ENCODE data around the gene NEK1.

NEK1 gene

GRCh38 chr4:169384779-169385178 lies 227.6 kb downstream of the NEK1 start:
- ATAC-seq (replicated peaks; ENCODE audit: extremely low read depth, poor library complexity, severe bottlenecking), result no peak
- DNase-seq (ENCODE audit: low spot score in 2 of 2), result no peak
- no peak overlapping the region for H3K27ac Mint-ChIP-seq (ENCODE audit: low read depth)
- H3K4me1 Mint-ChIP-seq, result no peaks in the 10 kb centered on the region
- no peak overlapping the region for H3K4me3 Mint-ChIP-seq
- peaks cover 16% of the 10 kb centered on the region for H3K9me3 Mint-ChIP-seq
- H3K36me3 Mint-ChIP-seq (ENCODE audit: insufficient read depth), result no peaks in the 10 kb centered on the region
- no peaks in the 10 kb centered on the region for H3K27me3 Mint-ChIP-seq

DNA sequence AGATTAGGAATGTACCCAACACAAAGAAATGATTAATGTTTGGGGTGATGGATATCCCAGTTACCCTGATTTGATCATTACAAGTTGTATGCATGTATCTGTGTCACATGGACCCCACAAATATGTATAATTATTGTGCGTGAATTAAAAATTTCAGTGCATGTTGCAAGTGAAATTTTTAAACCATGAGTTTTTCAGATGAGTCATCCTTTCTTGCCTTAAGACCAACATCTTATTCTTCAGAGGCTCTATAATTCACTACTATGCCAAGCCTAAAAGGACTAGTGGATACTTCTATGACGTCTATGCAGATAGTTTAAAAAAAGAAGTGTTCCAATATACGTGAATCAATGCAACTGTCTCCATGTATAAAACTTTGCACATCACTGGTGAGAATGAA lies 228.7 kb downstream of the NEK1 start:
- no peak overlapping the region for H3K27ac Mint-ChIP-seq (ENCODE audit: low read depth)
- DNase-seq (ENCODE audit: low spot score in 2 of 2), result no peak

GRCh38 chr4:169379688-169380087 lies 232.7 kb downstream of the NEK1 start:
- no peaks in the 10 kb centered on the region for H3K36me3 Mint-ChIP-seq (ENCODE audit: insufficient read depth)

More for the DNA sequence above, 228.7 kb downstream of the NEK1 start:
- Mint-ChIP-seq H3K9me3 (peaks cover 11% of the 10 kb centered on the region), H3K36me3 (ENCODE audit: insufficient read depth) (no peaks in the 10 kb centered on the region), H3K27me3 (no peaks in the 10 kb centered on the region), H3K4me3 (no peak overlapping the region), H3K4me1 (no peaks in the 10 kb centered on the region)
- no peak for ATAC-seq (replicated peaks; ENCODE audit: extremely low read depth, poor library complexity, severe bottlenecking)

GRCh38 chr4:169377367-169377766 lies 235.0 kb downstream of the NEK1 start:
- Mint-ChIP-seq H3K4me3 (no peak overlapping the region), H3K36me3 (ENCODE audit: insufficient read depth) (no peaks in the 10 kb centered on the region)

More at GRCh38 chr4:169379688-169380087, 232.7 kb downstream of the NEK1 start:
- Mint-ChIP-seq H3K9me3 (peaks cover 17% of the 10 kb centered on the region), H3K27me3 (no peaks in the 10 kb centered on the region), H3K4me1 (no peaks in the 10 kb centered on the region), H3K27ac (ENCODE audit: low read depth) (no peak overlapping the region), H3K4me3 (no peak overlapping the region)
- ATAC-seq (replicated peaks; ENCODE audit: extremely low read depth, poor library complexity, severe bottlenecking) (no peak), DNase-seq (ENCODE audit: low spot score in 2 of 2) (no peak)

DNA sequence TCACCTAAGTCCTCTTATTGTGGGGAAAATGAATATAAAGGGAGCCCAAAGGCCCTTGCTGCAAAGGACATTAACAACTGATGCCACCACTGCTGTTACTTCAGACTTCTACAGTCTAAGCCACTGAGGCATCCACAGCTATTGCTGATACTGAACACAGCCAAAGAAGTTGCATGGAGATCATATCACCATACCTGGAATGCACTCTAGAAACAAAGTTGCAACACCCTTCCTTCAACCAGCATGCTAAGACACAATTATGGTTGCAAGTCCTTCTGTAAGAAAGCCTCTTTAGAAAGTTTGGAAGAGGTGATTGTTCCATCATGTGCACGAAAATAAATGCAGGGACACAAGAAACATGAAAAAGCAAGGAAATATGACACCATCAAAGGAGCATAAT lies 236.0 kb downstream of the NEK1 start:
- no peaks in the 10 kb centered on the region for H3K36me3 Mint-ChIP-seq (ENCODE audit: insufficient read depth)

More at GRCh38 chr4:169377367-169377766, 235.0 kb downstream of the NEK1 start:
- H3K27ac Mint-ChIP-seq (ENCODE audit: low read depth), result no peak overlapping the region
- ATAC-seq (replicated peaks; ENCODE audit: extremely low read depth, poor library complexity, severe bottlenecking), result no peak
- DNase-seq (ENCODE audit: low spot score in 2 of 2), result no peak
- peaks cover 17% of the 10 kb centered on the region for H3K9me3 Mint-ChIP-seq
- H3K4me1 Mint-ChIP-seq, result no peaks in the 10 kb centered on the region
- no peaks in the 10 kb centered on the region for H3K27me3 Mint-ChIP-seq

GRCh38 chr4:169372791-169373190 lies 239.6 kb downstream of the NEK1 start:
- DNase-seq (ENCODE audit: low spot score in 2 of 2), result no peak
- Mint-ChIP-seq H3K4me3 (no peak overlapping the region), H3K4me1 (no peaks in the 10 kb centered on the region), H3K9me3 (peaks cover 11% of the 10 kb centered on the region), H3K36me3 (ENCODE audit: insufficient read depth) (no peaks in the 10 kb centered on the region), H3K27me3 (peaks cover 12% of the 10 kb centered on the region), H3K27ac (ENCODE audit: low read depth) (no peak overlapping the region)
- ATAC-seq (replicated peaks; ENCODE audit: extremely low read depth, poor library complexity, severe bottlenecking), result no peak

More for the DNA sequence above, 236.0 kb downstream of the NEK1 start:
- H3K9me3 Mint-ChIP-seq, result peaks cover 12% of the 10 kb centered on the region
- no peak for DNase-seq (ENCODE audit: low spot score in 2 of 2)
- no peak for ATAC-seq (replicated peaks; ENCODE audit: extremely low read depth, poor library complexity, severe bottlenecking)
- H3K27me3 Mint-ChIP-seq, result no peaks in the 10 kb centered on the region
- no peak overlapping the region for H3K4me3 Mint-ChIP-seq
- no peaks in the 10 kb centered on the region for H3K4me1 Mint-ChIP-seq
- H3K27ac Mint-ChIP-seq (ENCODE audit: low read depth), result no peak overlapping the region

DNA sequence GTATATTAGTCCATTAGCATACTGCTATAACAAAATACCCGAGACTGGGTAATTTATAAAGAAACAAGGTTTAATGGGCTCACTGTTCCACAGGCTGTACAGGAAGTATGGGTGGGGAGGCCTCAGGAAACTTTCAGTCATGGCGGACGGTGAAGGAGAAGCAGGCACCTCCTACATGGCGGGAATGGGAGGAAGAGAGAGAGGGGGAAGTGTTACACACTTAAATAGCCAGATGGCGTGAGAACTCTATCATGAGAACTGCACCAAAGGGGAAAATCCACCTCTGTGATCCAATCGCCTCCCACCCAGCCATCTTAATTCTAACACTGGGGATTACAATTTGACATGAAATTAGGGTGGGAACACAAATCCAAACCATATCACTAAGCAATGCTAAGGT lies 242.7 kb downstream of the NEK1 start:
- Mint-ChIP-seq H3K27me3 (peaks cover 26% of the 10 kb centered on the region), H3K36me3 (ENCODE audit: insufficient read depth) (no peaks in the 10 kb centered on the region), H3K4me3 (no peak overlapping the region), H3K27ac (ENCODE audit: low read depth) (no peak overlapping the region), H3K9me3 (no peaks in the 10 kb centered on the region), H3K4me1 (no peaks in the 10 kb centered on the region)
- DNase-seq (ENCODE audit: low spot score in 2 of 2) (no peak), ATAC-seq (replicated peaks; ENCODE audit: extremely low read depth, poor library complexity, severe bottlenecking) (no peak)

GRCh38 chr4:169367826-169368225 lies 244.6 kb downstream of the NEK1 start:
- no peak overlapping the region for H3K4me3 Mint-ChIP-seq
- peaks cover 29% of the 10 kb centered on the region for H3K27me3 Mint-ChIP-seq
- DNase-seq (ENCODE audit: low spot score in 2 of 2) (no peak), ATAC-seq (replicated peaks; ENCODE audit: extremely low read depth, poor library complexity, severe bottlenecking) (no peak)
- H3K27ac Mint-ChIP-seq (ENCODE audit: low read depth), result no peak overlapping the region
- H3K36me3 Mint-ChIP-seq (ENCODE audit: insufficient read depth), result no peaks in the 10 kb centered on the region
- no peaks in the 10 kb centered on the region for H3K4me1 Mint-ChIP-seq
- H3K9me3 Mint-ChIP-seq, result no peaks in the 10 kb centered on the region

- ATAC-seq (replicated peaks; ENCODE audit: extremely low read depth, poor library complexity, severe bottlenecking), result no peak
- Mint-ChIP-seq H3K36me3 (ENCODE audit: insufficient read depth) (no peaks in the 10 kb centered on the region), H3K4me1 (no peaks in the 10 kb centered on the region), H3K27me3 (peaks cover 39% of the 10 kb centered on the region), H3K9me3 (no peaks in the 10 kb centered on the region), H3K4me3 (no peak overlapping the region), H3K27ac (ENCODE audit: low read depth) (no peak overlapping the region)
- DNase-seq (ENCODE audit: low spot score in 2 of 2), result no peak
Observed at GRCh38 chr4:169366821-169367220, 245.6 kb downstream of the NEK1 start.

- peaks cover 41% of the 10 kb centered on the region for H3K27me3 Mint-ChIP-seq
- no peaks in the 10 kb centered on the region for H3K36me3 Mint-ChIP-seq (ENCODE audit: insufficient read depth)
- no peak overlapping the region for H3K27ac Mint-ChIP-seq (ENCODE audit: low read depth)
- no peak overlapping the region for H3K4me3 Mint-ChIP-seq
- no peaks in the 10 kb centered on the region for H3K9me3 Mint-ChIP-seq
- no peak for ATAC-seq (replicated peaks; ENCODE audit: extremely low read depth, poor library complexity, severe bottlenecking)
- no peaks in the 10 kb centered on the region for H3K4me1 Mint-ChIP-seq
- no peak for DNase-seq (ENCODE audit: low spot score in 2 of 2)
Observed at GRCh38 chr4:169362607-169363006, 249.8 kb downstream of the NEK1 start.

DNA sequence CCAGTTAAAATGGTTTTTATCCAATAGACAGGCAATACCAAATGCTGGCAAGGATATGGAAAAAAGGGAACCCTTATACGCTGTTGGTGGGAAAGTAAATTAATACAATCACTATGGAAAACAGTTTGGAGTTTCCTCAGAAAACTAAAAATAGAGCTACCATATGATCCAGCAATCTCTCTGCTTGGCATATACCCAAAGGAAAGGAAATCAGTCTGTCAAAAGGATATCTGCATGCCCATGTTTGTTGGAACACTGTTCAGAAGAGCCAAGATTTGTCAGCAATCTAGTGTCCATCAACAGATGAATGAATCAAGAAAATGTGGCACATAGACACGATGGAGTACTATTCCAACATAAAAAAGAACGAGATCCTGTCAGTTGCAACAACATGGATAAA lies 250.6 kb downstream of the NEK1 start:
- Mint-ChIP-seq H3K9me3 (no peaks in the 10 kb centered on the region), H3K4me1 (no peaks in the 10 kb centered on the region), H3K36me3 (ENCODE audit: insufficient read depth) (no peaks in the 10 kb centered on the region), H3K27me3 (peaks cover 41% of the 10 kb centered on the region), H3K27ac (ENCODE audit: low read depth) (no peak overlapping the region), H3K4me3 (no peak overlapping the region)
- ATAC-seq (replicated peaks; ENCODE audit: extremely low read depth, poor library complexity, severe bottlenecking) (no peak), DNase-seq (ENCODE audit: low spot score in 2 of 2) (no peak)

DNA sequence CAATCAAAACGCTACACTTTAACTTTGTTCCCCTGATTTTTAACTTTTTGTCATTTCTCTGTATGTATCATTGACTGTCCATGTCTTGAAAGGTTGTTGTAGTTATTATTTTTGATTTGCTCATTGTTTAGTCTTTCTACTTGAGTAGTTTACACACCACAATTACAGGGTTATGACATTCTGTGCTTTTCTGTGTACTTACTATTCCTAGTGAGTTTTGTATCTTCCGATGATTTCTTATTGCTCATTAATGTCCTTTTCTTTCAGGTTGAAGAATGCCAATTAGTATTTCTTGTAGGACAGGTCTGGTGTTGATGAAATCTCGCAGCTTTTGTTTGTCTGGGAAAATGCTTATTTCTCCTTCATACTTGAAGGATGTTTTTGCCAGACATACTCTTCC lies 252.4 kb downstream of the NEK1 start:
- no peak overlapping the region for H3K27ac Mint-ChIP-seq (ENCODE audit: low read depth)
- H3K4me1 Mint-ChIP-seq, result no peaks in the 10 kb centered on the region
- no peak overlapping the region for H3K4me3 Mint-ChIP-seq
- H3K36me3 Mint-ChIP-seq (ENCODE audit: insufficient read depth), result no peaks in the 10 kb centered on the region
- no peak for DNase-seq (ENCODE audit: low spot score in 2 of 2)
- no peaks in the 10 kb centered on the region for H3K9me3 Mint-ChIP-seq
- ATAC-seq (replicated peaks; ENCODE audit: extremely low read depth, poor library complexity, severe bottlenecking), result no peak
- peaks cover 29% of the 10 kb centered on the region for H3K27me3 Mint-ChIP-seq

GRCh38 chr4:169352360-169352759 lies 260.0 kb downstream of the NEK1 start:
- ATAC-seq (replicated peaks; ENCODE audit: extremely low read depth, poor library complexity, severe bottlenecking) (no peak), DNase-seq (ENCODE audit: low spot score in 2 of 2) (no peak)
- H3K4me1 Mint-ChIP-seq, result no peaks in the 10 kb centered on the region
- no peaks in the 10 kb centered on the region for H3K36me3 Mint-ChIP-seq (ENCODE audit: insufficient read depth)
- H3K4me3 Mint-ChIP-seq, result no peak overlapping the region
- H3K27ac Mint-ChIP-seq (ENCODE audit: low read depth), result no peak overlapping the region
- peaks cover 11% of the 10 kb centered on the region for H3K27me3 Mint-ChIP-seq
- no peaks in the 10 kb centered on the region for H3K9me3 Mint-ChIP-seq

- no peak overlapping the region for H3K4me3 Mint-ChIP-seq
- H3K9me3 Mint-ChIP-seq, result no peaks in the 10 kb centered on the region
- no peak overlapping the region for H3K27ac Mint-ChIP-seq (ENCODE audit: low read depth)
- DNase-seq (ENCODE audit: low spot score in 2 of 2), result no peak
- H3K36me3 Mint-ChIP-seq (ENCODE audit: insufficient read depth), result no peaks in the 10 kb centered on the region
- no peak for ATAC-seq (replicated peaks; ENCODE audit: extremely low read depth, poor library complexity, severe bottlenecking)
- H3K27me3 Mint-ChIP-seq, result peaks cover 11% of the 10 kb centered on the region
- H3K4me1 Mint-ChIP-seq, result no peaks in the 10 kb centered on the region
Observed at GRCh38 chr4:169351872-169352271, 260.5 kb downstream of the NEK1 start.
